HepG2 (cell line): ENCODE measurements around the gene GCC1. TPM values are rescaled to one million over a fixed set of nuclear protein-coding genes. Genes with fewer than 3 reads are reported as not detected.
A peak's percentile ranks its signal among the peaks of the same experiment; 100 is the strongest.

Experiments
- ARNT2 ChIP-seq: sonication (generic); formaldehyde crosslinking; IDR thresholded peaks from 2 replicates; pipeline ENCODE4 v1.8.0; 2022; ENCODE audit warnings: mild to moderate bottlenecking, low read depth, missing genetic modification reagents, moderate library complexity
- ARNTL ChIP-seq: sonication (generic); formaldehyde crosslinking; IDR thresholded peaks from 2 replicates; pipeline ENCODE4 v1.4.0; 2020; ENCODE audit warnings: mild to moderate bottlenecking, missing genetic modification reagents
- CREB3 ChIP-seq: sonication (generic); formaldehyde crosslinking; IDR thresholded peaks from 2 replicates; pipeline ENCODE4 v1.5.0; 2020; ENCODE audit warnings: missing genetic modification reagents
- ELF4 ChIP-seq: sonication (generic); formaldehyde crosslinking; IDR thresholded peaks from 2 replicates; pipeline ENCODE4 v1.5.0; 2020; ENCODE audit warnings: missing genetic modification reagents, mild to moderate bottlenecking, moderate library complexity, borderline replicate concordance
- HOXA3 ChIP-seq: sonication (generic); formaldehyde crosslinking; IDR thresholded peaks from 2 replicates; pipeline ENCODE4 v1.5.0; 2020; ENCODE audit warnings: missing genetic modification reagents
- HOXA5 ChIP-seq: sonication (generic); formaldehyde crosslinking; IDR thresholded peaks from 2 replicates; pipeline ENCODE4 v1.4.0; 2020; ENCODE audit warnings: missing genetic modification reagents
- JARID2 ChIP-seq: sonication (generic); formaldehyde crosslinking; IDR thresholded peaks from 2 replicates; pipeline ENCODE4 v1.8.1; 2023; ENCODE audit warnings: missing genetic modification reagents, inconsistent platforms; ENCODE audit not compliant: insufficient replicate concordance
- KLF6 ChIP-seq: IDR thresholded peaks from 2 replicates; pipeline ENCODE4 v1.8.0; 2016; ENCODE audit warnings: missing biosample characterization, missing genetic modification reagents
- MAX ChIP-seq: IDR thresholded peaks from 2 replicates; pipeline ENCODE4 v1.6.1; 2012; ENCODE audit warnings: inconsistent platforms
- NFATC3 ChIP-seq: sonication (generic); formaldehyde crosslinking; IDR thresholded peaks from 2 replicates; pipeline ENCODE4 v1.5.1; 2020; ENCODE audit warnings: mild to moderate bottlenecking, missing genetic modification reagents
- POLR2AphosphoS5 ChIP-seq: IDR thresholded peaks from 2 replicates; pipeline ENCODE4 v1.6.1; 2012; ENCODE audit warnings: low read depth, low read length
- RBFOX2 ChIP-seq: fragments of 200-400 bp; formaldehyde crosslinking; IDR thresholded peaks from 2 replicates; pipeline ENCODE4 v1.6.1; 2017; ENCODE audit warnings: low read depth, mild to moderate bottlenecking, low read length
- SMC3 ChIP-seq: IDR thresholded peaks from 2 replicates; pipeline ENCODE4 v1.6.1; 2011; ENCODE audit warnings: low read length, improper control_type of control experiment
- ZBTB49 ChIP-seq: sonication (generic); formaldehyde crosslinking; IDR thresholded peaks from 2 replicates; pipeline ENCODE4 v1.4.0; 2020; ENCODE audit warnings: missing genetic modification reagents, borderline replicate concordance
- ZNF253 ChIP-seq: sonication (generic); formaldehyde crosslinking; IDR thresholded peaks from 2 replicates; pipeline ENCODE4 v1.8.0; 2022; ENCODE audit warnings: mild to moderate bottlenecking, missing genetic modification reagents, borderline replicate concordance
- ZNF335 ChIP-seq: sonication (generic); formaldehyde crosslinking; IDR thresholded peaks from 2 replicates; pipeline ENCODE4 v1.4.0; 2020; ENCODE audit warnings: missing genetic modification reagents
- ZNF83 ChIP-seq: sonication (generic); formaldehyde crosslinking; IDR thresholded peaks from 2 replicates; pipeline ENCODE4 v1.4.0; 2020; ENCODE audit warnings: missing genetic modification reagents, mild to moderate bottlenecking, borderline replicate concordance
- polyA plus RNA-seq, 8 experiments: library from polyadenylated mRNA; depleted of rRNA in 3 of 8; stranded (reverse) in 7 of 8; unstranded in 1 of 8; fragments of >200 nt; fragmentation: Illumina TruSeq in 4 of 8; extraction: Trizol in 4 of 8; gene quantifications; 2 replicates each; pipeline versions ENCODE4 v1.2.1 to v1.2.3, GENCODE V29; 2011 to 2016; ENCODE audit warnings: low read depth in 4 of 8, missing spikeins in 1 of 8, mixed read lengths in 1 of 8; ENCODE audit not compliant: insufficient read depth in 1 of 8
- total RNA-seq, 5 experiments: library from RNA; depleted of rRNA; stranded (reverse); fragments of >200 nt; fragmentation: Illumina TruSeq; extraction: Trizol; gene quantifications; 2 replicates each; pipeline ENCODE4 v1.2.3, GENCODE V29; 2016; ENCODE audit warnings: low read depth in 1 of 5
- TF ChIP-seq, protein P1 (sequence below): sonication (generic); formaldehyde crosslinking; IDR thresholded peaks from 2 replicates; pipeline ENCODE4 v1.4.0; 2020; ENCODE audit warnings: missing genetic modification reagents, borderline replicate concordance
- TF ChIP-seq, protein P2 (sequence below), 2 experiments: IDR thresholded peaks; 2 replicates each; pipeline ENCODE4 v1.6.1; 2011 to 2012; ENCODE audit warnings: low read length in 2 of 2, borderline replicate concordance in 1 of 2, low read depth in 1 of 2, mild to moderate bottlenecking in 1 of 2, moderate library complexity in 1 of 2
- TF ChIP-seq, protein P3 (sequence below): sonication (generic); formaldehyde crosslinking; IDR thresholded peaks from 2 replicates; pipeline ENCODE4 v1.4.0; 2020; ENCODE audit warnings: mild to moderate bottlenecking, missing genetic modification reagents

The GCC1 gene
- total and polyA plus RNA-seq, 2 of the 13 experiments (the other 11 are each of a cell fraction or from before 2014, with no cell fraction given) = 2.5 to 15.3 TPM

DNA sequence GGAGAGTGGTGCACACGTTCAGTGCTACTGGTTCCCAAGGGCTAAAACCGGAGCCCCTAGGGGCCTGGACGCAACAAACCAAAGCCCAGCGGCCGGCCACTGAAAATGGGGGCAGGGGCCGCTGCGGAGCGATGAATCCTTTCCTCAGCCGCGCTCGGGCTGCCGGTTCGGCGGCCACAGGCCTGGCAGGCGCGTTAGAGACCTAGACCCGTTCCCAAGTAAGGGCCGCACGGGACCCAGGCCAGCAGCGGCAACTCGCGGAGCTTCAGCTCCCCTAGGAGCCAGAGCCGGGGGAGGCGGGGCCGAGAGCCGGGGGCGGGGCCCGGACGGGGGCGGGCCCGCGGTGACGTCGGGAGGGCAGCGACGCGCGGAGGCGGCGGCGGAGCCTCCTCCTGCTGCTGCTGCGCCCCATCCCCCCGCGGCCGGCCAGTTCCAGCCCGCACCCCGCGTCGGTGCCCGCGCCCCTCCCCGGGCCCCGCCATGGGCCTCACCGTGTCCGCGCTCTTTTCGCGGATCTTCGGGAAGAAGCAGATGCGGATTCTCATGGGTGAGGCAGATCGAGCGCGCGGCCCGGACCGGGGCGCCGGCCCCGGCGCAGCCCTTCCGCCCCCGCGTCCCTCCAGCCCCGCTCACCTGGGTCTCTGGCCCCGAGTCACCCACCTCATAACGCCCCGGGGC is 2.8 kb upstream of the GCC1 start, which contains the start of gene ARF5 (continued):
- no peak for TF ChIP-seq CREB3 (CRISPR knock-in tag)
- TF ChIP-seq ARNT2 (CRISPR knock-in tag) = no peak; the same call in 1 of the 2 replicates
- TF ChIP-seq SMC3 = no peak
- peak; percentile 19; the same call in 1 of the 2 replicates for TF ChIP-seq HOXA5 (CRISPR knock-in tag)
- no peak for TF ChIP-seq ZNF335
- TF ChIP-seq, protein P1, sequence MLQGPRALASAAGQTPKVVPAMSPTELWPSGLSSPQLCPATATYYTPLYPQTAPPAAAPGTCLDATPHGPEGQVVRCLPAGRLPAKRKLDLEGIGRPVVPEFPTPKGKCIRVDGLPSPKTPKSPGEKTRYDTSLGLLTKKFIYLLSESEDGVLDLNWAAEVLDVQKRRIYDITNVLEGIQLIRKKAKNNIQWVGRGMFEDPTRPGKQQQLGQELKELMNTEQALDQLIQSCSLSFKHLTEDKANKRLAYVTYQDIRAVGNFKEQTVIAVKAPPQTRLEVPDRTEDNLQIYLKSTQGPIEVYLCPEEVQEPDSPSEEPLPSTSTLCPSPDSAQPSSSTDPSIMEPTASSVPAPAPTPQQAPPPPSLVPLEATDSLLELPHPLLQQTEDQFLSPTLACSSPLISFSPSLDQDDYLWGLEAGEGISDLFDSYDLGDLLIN (CRISPR knock-in tag) = no peak
- TF ChIP-seq ZBTB49 (CRISPR knock-in tag) = no peak
- TF ChIP-seq, protein P2, sequence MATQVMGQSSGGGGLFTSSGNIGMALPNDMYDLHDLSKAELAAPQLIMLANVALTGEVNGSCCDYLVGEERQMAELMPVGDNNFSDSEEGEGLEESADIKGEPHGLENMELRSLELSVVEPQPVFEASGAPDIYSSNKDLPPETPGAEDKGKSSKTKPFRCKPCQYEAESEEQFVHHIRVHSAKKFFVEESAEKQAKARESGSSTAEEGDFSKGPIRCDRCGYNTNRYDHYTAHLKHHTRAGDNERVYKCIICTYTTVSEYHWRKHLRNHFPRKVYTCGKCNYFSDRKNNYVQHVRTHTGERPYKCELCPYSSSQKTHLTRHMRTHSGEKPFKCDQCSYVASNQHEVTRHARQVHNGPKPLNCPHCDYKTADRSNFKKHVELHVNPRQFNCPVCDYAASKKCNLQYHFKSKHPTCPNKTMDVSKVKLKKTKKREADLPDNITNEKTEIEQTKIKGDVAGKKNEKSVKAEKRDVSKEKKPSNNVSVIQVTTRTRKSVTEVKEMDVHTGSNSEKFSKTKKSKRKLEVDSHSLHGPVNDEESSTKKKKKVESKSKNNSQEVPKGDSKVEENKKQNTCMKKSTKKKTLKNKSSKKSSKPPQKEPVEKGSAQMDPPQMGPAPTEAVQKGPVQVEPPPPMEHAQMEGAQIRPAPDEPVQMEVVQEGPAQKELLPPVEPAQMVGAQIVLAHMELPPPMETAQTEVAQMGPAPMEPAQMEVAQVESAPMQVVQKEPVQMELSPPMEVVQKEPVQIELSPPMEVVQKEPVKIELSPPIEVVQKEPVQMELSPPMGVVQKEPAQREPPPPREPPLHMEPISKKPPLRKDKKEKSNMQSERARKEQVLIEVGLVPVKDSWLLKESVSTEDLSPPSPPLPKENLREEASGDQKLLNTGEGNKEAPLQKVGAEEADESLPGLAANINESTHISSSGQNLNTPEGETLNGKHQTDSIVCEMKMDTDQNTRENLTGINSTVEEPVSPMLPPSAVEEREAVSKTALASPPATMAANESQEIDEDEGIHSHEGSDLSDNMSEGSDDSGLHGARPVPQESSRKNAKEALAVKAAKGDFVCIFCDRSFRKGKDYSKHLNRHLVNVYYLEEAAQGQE (IDR thresholded peaks at IDR 0.05; ENCODE audit: borderline replicate concordance in 1 of 2, low read depth in 1 of 2, low read length in 2 of 2) = no peak
- TF ChIP-seq NFATC3 = no peak
- TF ChIP-seq MAX = peak; percentile 50
- TF ChIP-seq POLR2AphosphoS5 = peak; percentile 79
- TF ChIP-seq JARID2 (CRISPR knock-in tag) = no peak
- TF ChIP-seq ZNF83 (CRISPR knock-in tag) = no peak
- peak; percentile 77 for TF ChIP-seq RBFOX2
- TF ChIP-seq, protein P3, sequence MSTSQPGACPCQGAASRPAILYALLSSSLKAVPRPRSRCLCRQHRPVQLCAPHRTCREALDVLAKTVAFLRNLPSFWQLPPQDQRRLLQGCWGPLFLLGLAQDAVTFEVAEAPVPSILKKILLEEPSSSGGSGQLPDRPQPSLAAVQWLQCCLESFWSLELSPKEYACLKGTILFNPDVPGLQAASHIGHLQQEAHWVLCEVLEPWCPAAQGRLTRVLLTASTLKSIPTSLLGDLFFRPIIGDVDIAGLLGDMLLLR (CRISPR knock-in tag) = no peak
- peak; percentile 68; the same call in 1 of the 2 replicates for TF ChIP-seq KLF6 (CRISPR knock-in tag)
- TF ChIP-seq ARNTL = no peak
- TF ChIP-seq ZNF253 (CRISPR knock-in tag) = no peak
- no peak for TF ChIP-seq ELF4 (CRISPR knock-in tag)
- no peak; the same call in 1 of the 2 replicates for TF ChIP-seq HOXA3 (CRISPR knock-in tag)
